ENCODE data around the gene ADAR. TPM values are rescaled to one million over a fixed set of nuclear protein-coding genes. Genes with fewer than 3 reads are reported as not detected.

ADAR gene
- total RNA-seq, 1 experiment from 2014 or later = 171 TPM

GRCh38 chr1:154621875-154622274 lies 13.9 kb upstream of the ADAR start:
- BruUV-seq (replicated peaks) = no TSS peak
- Histone ChIP-seq H3K4me1 (ENCODE audit: insufficient read depth, low read length, poor library complexity, severe bottlenecking) (peaks cover 5% of the 10 kb centered on the region), H3K9me3 (ENCODE audit: low read depth, low read length, poor library complexity, severe bottlenecking) (no peaks in the 10 kb centered on the region), H3K4me3 (ENCODE audit: low read depth, low read length, poor library complexity, severe bottlenecking) (no peak overlapping the region), H3K27ac (ENCODE audit: low read depth, low read length, poor library complexity, severe bottlenecking) (no peak overlapping the region), H3K27me3 (replicated peaks; ENCODE audit: insufficient read depth, low read depth, low read length, poor library complexity) (no peaks in the 10 kb centered on the region), H3K36me3 (ENCODE audit: insufficient read depth, low read length, poor library complexity, severe bottlenecking) (peaks cover 8% of the 10 kb centered on the region)
- DNase-seq (ENCODE audit: low spot score) = no peak
- ChIA-PET CTCF (no interaction called here), POLR2A (ENCODE audit: low non-redundant PET) (no interaction called here)
- no peak for TF ChIP-seq CTCF (conservative IDR thresholded peaks at IDR 0.05; ENCODE audit: low read depth, low read length)
- no peak for TF ChIP-seq EZH2 (IDR thresholded peaks at IDR 0.05; ENCODE audit: borderline replicate concordance, low read depth, low read length, poor library complexity, severe bottlenecking)
- intact Hi-C loops (cut with micrococcal nuclease; ENCODE audit: unreplicated experiment) = no loop called here

DNA sequence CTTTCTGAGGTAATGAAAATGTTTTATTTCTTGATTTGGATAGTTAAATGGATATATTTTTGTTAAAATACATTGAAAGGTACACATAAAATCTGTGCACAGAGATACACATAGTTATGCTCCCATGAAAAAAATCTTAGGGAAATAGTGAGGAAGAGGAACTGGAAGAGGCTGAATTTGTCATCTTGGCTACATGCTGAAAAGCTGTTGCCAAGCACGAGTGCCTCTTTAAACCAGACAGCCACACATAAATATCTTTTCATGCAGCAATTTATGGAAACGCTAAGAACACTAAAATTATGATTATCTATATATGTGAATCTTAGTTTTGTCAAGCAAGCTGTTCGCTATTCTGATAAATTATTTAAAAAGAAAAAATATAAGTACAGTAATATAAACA lies 12.8 kb upstream of the ADAR start:
- CTCF ChIA-PET = no interaction called here
- Histone ChIP-seq H3K9me3 (ENCODE audit: low read depth, low read length, poor library complexity, severe bottlenecking) (no peaks in the 10 kb centered on the region), H3K4me3 (ENCODE audit: low read depth, low read length, poor library complexity, severe bottlenecking) (no peak overlapping the region), H3K27ac (ENCODE audit: low read depth, low read length, poor library complexity, severe bottlenecking) (no peak overlapping the region), H3K36me3 (ENCODE audit: insufficient read depth, low read length, poor library complexity, severe bottlenecking) (peaks cover 8% of the 10 kb centered on the region), H3K4me1 (ENCODE audit: insufficient read depth, low read length, poor library complexity, severe bottlenecking) (no peaks in the 10 kb centered on the region), H3K27me3 (replicated peaks; ENCODE audit: insufficient read depth, low read depth, low read length, poor library complexity) (no peaks in the 10 kb centered on the region)
- intact Hi-C loops (cut with micrococcal nuclease; ENCODE audit: unreplicated experiment) = no loop called here
- no TSS peak for BruUV-seq (replicated peaks)
- TF ChIP-seq CTCF (conservative IDR thresholded peaks at IDR 0.05; ENCODE audit: low read depth, low read length) (no peak), EZH2 (IDR thresholded peaks at IDR 0.05; ENCODE audit: borderline replicate concordance, low read depth, low read length, poor library complexity, severe bottlenecking) (no peak)
- no peak for DNase-seq (ENCODE audit: low spot score)
- POLR2A ChIA-PET (ENCODE audit: low non-redundant PET) = interaction anchor here (0.6 kb wide), 1 partner anchor 12 kb away, joined by 6 read pairs; no protein-coding TSS in a partner anchor

DNA sequence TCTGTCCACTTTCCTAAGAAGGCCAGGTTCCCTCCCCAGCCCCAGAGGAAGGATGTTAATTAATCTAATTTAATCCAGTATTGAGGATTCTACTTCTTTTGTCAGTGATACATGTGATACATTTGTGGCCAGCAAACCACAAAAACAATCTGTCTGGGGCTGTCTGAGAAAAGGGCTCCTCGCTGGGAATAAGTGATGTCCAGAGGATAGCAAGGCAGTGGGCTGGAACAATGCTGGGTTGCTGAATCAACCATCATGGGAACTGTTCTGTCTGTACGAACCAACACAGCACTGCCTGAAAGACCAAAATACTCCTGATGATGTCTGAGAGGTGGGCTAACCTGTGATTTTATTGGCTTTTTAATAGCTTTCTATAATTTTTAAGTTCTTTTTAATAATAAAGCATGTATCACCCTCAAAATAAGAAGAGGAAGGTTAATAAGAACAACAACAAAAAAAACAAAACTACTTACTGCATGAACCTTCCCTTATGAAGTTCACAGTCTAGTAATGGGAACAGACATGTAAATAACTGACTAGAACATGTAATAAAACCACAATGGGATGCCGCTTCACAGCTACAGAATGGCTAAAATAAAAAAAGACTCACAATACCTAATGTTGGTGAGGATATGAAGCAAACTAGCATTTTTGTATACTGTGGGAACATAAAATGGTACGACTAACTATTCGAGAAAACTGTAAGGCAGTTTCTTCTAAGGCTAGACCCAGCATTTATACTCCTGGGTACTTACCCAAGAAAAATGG lies 11.4 kb upstream of the ADAR start:
- intact Hi-C loops (cut with micrococcal nuclease; ENCODE audit: unreplicated experiment) = no loop called here
- H3K36me3 ChIP-seq (ENCODE audit: insufficient read depth, low read length, poor library complexity, severe bottlenecking) = peaks cover 4% of the 10 kb centered on the region
- no peak overlapping the region for H3K27ac ChIP-seq (ENCODE audit: low read depth, low read length, poor library complexity, severe bottlenecking)
- POLR2A ChIA-PET (ENCODE audit: low non-redundant PET) = no interaction called here
- BruUV-seq (replicated peaks) = no TSS peak
- TF ChIP-seq EZH2 (IDR thresholded peaks at IDR 0.05; ENCODE audit: borderline replicate concordance, low read depth, low read length, poor library complexity, severe bottlenecking) (no peak), CTCF (conservative IDR thresholded peaks at IDR 0.05; ENCODE audit: low read depth, low read length) (no peak)
- H3K4me3 ChIP-seq (ENCODE audit: low read depth, low read length, poor library complexity, severe bottlenecking) = no peak overlapping the region
- no peaks in the 10 kb centered on the region for H3K27me3 ChIP-seq (replicated peaks; ENCODE audit: insufficient read depth, low read depth, low read length, poor library complexity)
- no peaks in the 10 kb centered on the region for H3K4me1 ChIP-seq (ENCODE audit: insufficient read depth, low read length, poor library complexity, severe bottlenecking)
- DNase-seq (ENCODE audit: low spot score) = no peak
- CTCF ChIA-PET = no interaction called here
- no peaks in the 10 kb centered on the region for H3K9me3 ChIP-seq (ENCODE audit: low read depth, low read length, poor library complexity, severe bottlenecking)
